Upper lobe of left lung (tissue), 4 donors: ENCODE data around the gene SV2C.

Source experiments
- CTCF ChIP-seq, 6 experiments: fragments of 450-650 bp in 4 of 6; fragments of 200-600 bp in 2 of 6; sonication (generic) in 2 of 6; IDR thresholded peaks; one replicate each; pipeline ENCODE4 v1.5.1; 2016 to 2019; ENCODE audit warnings: antibody characterized with exemption in 6 of 6
- EP300 ChIP-seq, 4 donors: sonication (generic); formaldehyde crosslinking; IDR thresholded peaks; one replicate each; pipeline ENCODE4 v1.5.1; 2017; ENCODE audit warnings: antibody characterized with exemption in 4 of 4, control low read depth in 2 of 4
- POLR2A ChIP-seq, 4 donors: fragments of 450-650 bp; IDR thresholded peaks; one replicate each; pipeline ENCODE4 v1.5.1; 2016 to 2017; ENCODE audit warnings: antibody characterized with exemption in 4 of 4, mild to moderate bottlenecking in 2 of 4
- POLR2AphosphoS5 ChIP-seq, 2 donors: sonication (generic); formaldehyde crosslinking; IDR thresholded peaks; one replicate each; pipeline ENCODE4 v1.5.1; 2017; ENCODE audit warnings: antibody characterized with exemption in 2 of 2

- TF ChIP-seq POLR2A (IDR thresholded peaks at IDR 0.05) = no peak
- no peak for TF ChIP-seq CTCF (IDR thresholded peaks at IDR 0.05)
- no peak for TF ChIP-seq POLR2AphosphoS5 (IDR thresholded peaks at IDR 0.05)
- TF ChIP-seq EP300 (IDR thresholded peaks at IDR 0.05) = no peak
Measured at GRCh38 chr5:76197726-76198125, 114.5 kb downstream of the SV2C start.
